Activated naive CD8-positive, alpha-beta T cell treated with anti-CD3 and anti-CD28 coated beads for 36 hours (primary cell): Measurements from ENCODE around the gene TNFAIP8. TPM values are rescaled to one million over a fixed set of nuclear protein-coding genes. Genes with fewer than 3 reads are reported as not detected.
"Not testable (repeated sequence)": the region's sequence is repeated elsewhere in the genome, so short reads cannot be mapped to it uniquely, and the experiment has no call there.

Experiments used
- DNase-seq: peaks from one replicate; pipeline ENCODE4 v3.0.0; 2021
- H3K27ac Mint-ChIP-seq: one replicate; pipeline ENCODE4 v1.8.0; 2022; ENCODE audit warnings: mild to moderate bottlenecking, moderate library complexity, mixed read lengths
- H3K27me3 Mint-ChIP-seq: one replicate; pipeline ENCODE4 v1.8.0; 2022; ENCODE audit warnings: mild to moderate bottlenecking, mixed read lengths
- H3K36me3 Mint-ChIP-seq: one replicate; pipeline ENCODE4 v1.8.0; 2021; ENCODE audit warnings: mild to moderate bottlenecking, mixed read lengths
- H3K4me1 Mint-ChIP-seq: one replicate; pipeline ENCODE4 v1.8.0; 2021; ENCODE audit warnings: mixed read lengths
- H3K4me3 Mint-ChIP-seq: one replicate; pipeline ENCODE4 v1.8.0; 2022; ENCODE audit warnings: mild to moderate bottlenecking, moderate library complexity, mixed read lengths
- H3K9me3 Mint-ChIP-seq: one replicate; pipeline ENCODE4 v1.8.0; 2022; ENCODE audit warnings: mixed read lengths
- total RNA-seq, 2 experiments: library from RNA; stranded (reverse); gene quantifications; one replicate each; pipeline ENCODE4 v1.2.3, GENCODE V29; 2021

The TNFAIP8 gene
- total RNA-seq, 2 experiments from 2014 or later = 176 to 178 TPM

DNA sequence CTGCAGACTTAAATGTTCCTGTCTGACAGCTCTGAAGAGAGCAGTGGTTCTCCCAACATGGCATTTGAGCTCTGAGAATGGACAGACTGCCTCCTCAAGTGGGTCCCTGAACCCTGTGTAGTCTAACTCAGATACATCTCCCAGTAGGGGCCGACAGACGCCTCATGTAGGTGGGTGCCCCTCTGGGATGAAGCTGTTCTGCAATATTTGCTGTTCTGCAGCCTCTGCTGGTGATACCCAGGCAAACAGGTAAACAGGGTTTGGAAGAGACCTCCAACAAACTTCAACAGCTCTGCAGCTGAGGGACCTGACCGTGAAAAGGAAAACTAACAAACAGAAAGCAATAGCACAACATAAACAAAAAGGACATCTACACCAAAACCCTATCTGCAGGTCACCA is 83.8 kb downstream of the TNFAIP8 start:
- Mint-ChIP-seq H3K27me3 (peaks cover 12% of the 10 kb centered on the region), H3K4me1 (peaks cover 12% of the 10 kb centered on the region)
- H3K4me3 Mint-ChIP-seq, H3K27ac Mint-ChIP-seq, H3K9me3 Mint-ChIP-seq, DNase-seq, H3K36me3 Mint-ChIP-seq: not testable (repeated sequence)

DNA sequence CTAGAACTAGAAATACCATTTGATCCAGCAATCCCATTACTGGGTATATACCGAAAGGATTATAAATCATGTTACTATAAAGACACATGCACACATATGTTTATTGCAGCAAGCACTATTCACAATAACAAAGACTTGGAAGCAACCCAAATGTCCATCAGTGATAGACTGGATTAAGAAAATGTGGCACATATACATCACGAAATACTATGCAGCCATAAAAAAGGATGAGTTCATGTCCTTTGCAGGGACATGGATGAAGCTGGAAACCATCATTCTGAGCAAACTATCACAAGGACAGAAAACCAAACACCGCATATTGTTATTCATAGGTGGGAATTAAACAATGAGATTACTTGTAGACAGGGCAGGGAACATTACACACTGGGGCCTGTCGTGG is 88.8 kb downstream of the TNFAIP8 start:
- H3K36me3 Mint-ChIP-seq, H3K4me3 Mint-ChIP-seq, H3K4me1 Mint-ChIP-seq, H3K9me3 Mint-ChIP-seq, DNase-seq, H3K27ac Mint-ChIP-seq, H3K27me3 Mint-ChIP-seq: not testable (repeated sequence)

DNA sequence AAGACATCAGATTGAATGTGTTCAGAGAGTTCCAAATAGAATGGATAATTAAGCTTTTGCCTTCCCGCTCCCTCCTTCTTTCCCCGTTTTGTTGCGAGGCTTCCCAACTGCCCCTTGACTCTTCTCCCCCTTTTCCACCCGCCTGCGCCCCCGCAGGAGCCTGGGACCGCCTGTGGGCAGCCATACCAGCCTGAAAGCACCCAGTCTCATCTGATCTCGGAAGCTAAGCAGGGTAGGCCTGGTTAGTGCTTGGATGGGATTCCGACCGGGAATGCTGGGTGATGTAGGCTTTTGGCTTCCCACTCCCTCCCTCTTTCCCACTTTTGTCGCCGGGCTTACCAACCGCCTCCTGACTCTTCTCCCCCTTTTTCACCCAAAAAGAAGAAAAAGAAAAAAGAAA is 89.7 kb downstream of the TNFAIP8 start:
- Mint-ChIP-seq H3K9me3 (peaks cover 7% of the 10 kb centered on the region), H3K4me1 (no peaks in the 10 kb centered on the region), H3K36me3 (no peaks in the 10 kb centered on the region), H3K27ac (no peak overlapping the region), H3K4me3 (no peak overlapping the region), H3K27me3 (no peaks in the 10 kb centered on the region)
- DNase-seq = no peak

Other genes with a start within 250 kb of the TNFAIP8 start
- 10 to 100 TPM; 68.3 to 74.2 TPM for gene HSD17B4, start 96.5 kb downstream of the TNFAIP8 start, total RNA-seq